K562 (cell line): ENCODE measurements around the gene GEN1. TPM values are rescaled to one million over a fixed set of nuclear protein-coding genes. Genes with fewer than 3 reads are reported as not detected.

Experiments
- CEBPB ChIP-seq: fragments of 450-650 bp; IDR thresholded peaks from 2 replicates; pipeline ENCODE4 v1.6.1; 2016; ENCODE audit warnings: missing genetic modification characterization, missing compliant biosample characterization
- CREB1 ChIP-seq, 2 experiments: sonication (generic) in 1 of 2; formaldehyde crosslinking in 1 of 2; IDR thresholded peaks; 2 replicates each; pipeline versions ENCODE4 v1.6.1 to v1.8.0; 2012 to 2022; ENCODE audit warnings: inconsistent platforms in 1 of 2, mild to moderate bottlenecking in 1 of 2, missing genetic modification reagents in 1 of 2, moderate library complexity in 1 of 2
- CUX1 ChIP-seq: fragments of 200-800 bp; sonication (Bioruptor generic); IDR thresholded peaks from 2 replicates; pipeline ENCODE4 v1.6.1; 2016; ENCODE audit warnings: missing genetic modification characterization, missing compliant biosample characterization
- HDAC6 ChIP-seq: IDR thresholded peaks from 2 replicates; pipeline ENCODE4 v1.6.1; 2012; ENCODE audit warnings: low read depth, mild to moderate bottlenecking, control low read depth, inconsistent platforms, low read length, moderate library complexity
- L3MBTL2 ChIP-seq: fragments of 450-650 bp; IDR thresholded peaks from 2 replicates; pipeline ENCODE4 v1.6.1; 2016; ENCODE audit warnings: mild to moderate bottlenecking, moderate library complexity
- OTX1 ChIP-seq: fragments of 450-650 bp; formaldehyde crosslinking; IDR thresholded peaks from 2 replicates; pipeline ENCODE4 v1.4.0; 2022; ENCODE audit warnings: mild to moderate bottlenecking
- SMARCA5 ChIP-seq: fragments of 450-650 bp; IDR thresholded peaks from 2 replicates; pipeline ENCODE4 v1.6.1; 2016
- SOX6 ChIP-seq: fragments of 450-650 bp; IDR thresholded peaks from 2 replicates; pipeline ENCODE4 v1.6.1; 2014; ENCODE audit warnings: mild to moderate bottlenecking
- STAT6 ChIP-seq: sonication (generic); formaldehyde crosslinking; IDR thresholded peaks from 2 replicates; pipeline ENCODE4 v1.8.1; 2023; ENCODE audit warnings: mild to moderate bottlenecking, missing genetic modification reagents
- TCF7L2 ChIP-seq: fragments of 150-350 bp; IDR thresholded peaks from 2 replicates; pipeline ENCODE4 v1.6.1; 2016; ENCODE audit warnings: low read depth, mild to moderate bottlenecking, low read length, moderate library complexity
- YBX1 ChIP-seq: fragments of 450-650 bp; IDR thresholded peaks from 2 replicates; pipeline ENCODE4 v1.7.1; 2016; ENCODE audit warnings: mild to moderate bottlenecking
- ZBTB5 ChIP-seq: fragments of 450-650 bp; IDR thresholded peaks from 2 replicates; pipeline ENCODE4 v1.6.1; 2017; ENCODE audit warnings: antibody characterized with exemption
- ZMIZ1 ChIP-seq, 2 experiments: fragments of 150-350 bp in 1 of 2; IDR thresholded peaks; 2 replicates each; pipeline ENCODE4 v1.6.1; 2012 to 2016; ENCODE audit warnings: low read depth in 2 of 2, low read length in 2 of 2, mild to moderate bottlenecking in 1 of 2, moderate library complexity in 1 of 2
- ZNF551 ChIP-seq: fragments of 250-450 bp; sonication (Bioruptor Pico); IDR thresholded peaks from 2 replicates; pipeline ENCODE4 v1.5.0; 2021; ENCODE audit warnings: mild to moderate bottlenecking, moderate library complexity
- polyA plus RNA-seq, 8 experiments: library from polyadenylated mRNA; depleted of rRNA in 4 of 8; stranded (reverse) in 5 of 8; unstranded in 3 of 8; fragments of >200 nt; fragmentation: Nextera tagmentation in 2 of 8; fragmentation: Illumina TruSeq in 1 of 8; extraction: Ambion mirVana in 2 of 8; extraction: Trizol in 1 of 8; gene quantifications; 2 replicates each; pipeline versions ENCODE4 v1.2.1 to v1.2.3, GENCODE V29; 2011 to 2014; ENCODE audit warnings: inconsistent platforms in 1 of 8, missing spikeins in 1 of 8
- total RNA-seq, 7 experiments: library from RNA; depleted of rRNA in 6 of 7; stranded (reverse); fragments of >200 nt in 6 of 7; fragmentation: Illumina TruSeq in 2 of 7; extraction: Trizol in 2 of 7; gene quantifications; 2 replicates each; pipeline versions ENCODE4 v1.2.1 to v1.2.3, GENCODE V29; 2011 to 2021; ENCODE audit warnings: low replicate concordance in 1 of 7

Gene GEN1
- total and polyA plus RNA-seq, 9 of the 15 experiments (the other 6 are each of a cell fraction or from before 2014, with no cell fraction given): 8.6 to 39.7 (median 24.5) TPM

GRCh38 chr2:17753803-17754663 lies at the start of gene GEN1, which contains the start of gene SMC6 (continued):
- TF ChIP-seq CUX1 (no peak), OTX1 (no peak), TCF7L2 (no peak), ZMIZ1 (IDR thresholded peaks at IDR 0.05; ENCODE audit: low read depth in 2 of 2, low read length in 2 of 2) (0 out of 4 replicates have a peak, but pooled peaks of 1 of the 2 experiments have one; percentile 23), ZNF551 (no peak), HDAC6 (no peak), YBX1 (no peak), STAT6 (CRISPR knock-in tag) (no peak), ZBTB5 (no peak), L3MBTL2 (no peak), CREB1 (IDR thresholded peaks at IDR 0.05) (no peak), CREB1 (CRISPR knock-in tag; IDR thresholded peaks at IDR 0.05) (no peak), SOX6 (no peak), CEBPB (tag) (no peak), SMARCA5 (no peak)
